Measurements from ENCODE around the gene PRKG1.

Gene PRKG1

GRCh38 chr10:52019656-52020055, 945.4 kb downstream of the PRKG1 start:
- no peak for TF ChIP-seq REST (IDR thresholded peaks at IDR 0.05; ENCODE audit: low read depth)
- no peak for TF ChIP-seq MAX (IDR thresholded peaks at IDR 0.05)
- TF ChIP-seq FOXM1 (IDR thresholded peaks at IDR 0.05; ENCODE audit: borderline replicate concordance, low read depth) = no peak
- no peak for TF ChIP-seq TAF1 (IDR thresholded peaks at IDR 0.05; ENCODE audit: low read depth)
- TF ChIP-seq USF1 (IDR thresholded peaks at IDR 0.05) = no peak
- TF ChIP-seq CEBPB (IDR thresholded peaks at IDR 0.05) = no peak
- no peak for TF ChIP-seq EGR1 (IDR thresholded peaks at IDR 0.05)
- no peak for TF ChIP-seq TCF12 (IDR thresholded peaks at IDR 0.05; ENCODE audit: low read depth)
- no peak for TF ChIP-seq TEAD4 (IDR thresholded peaks at IDR 0.05)
- no peak for TF ChIP-seq RAD21 (IDR thresholded peaks at IDR 0.05; ENCODE audit: low read depth)
- TF ChIP-seq EP300 (IDR thresholded peaks at IDR 0.05; ENCODE audit: borderline replicate concordance) = no peak
- TF ChIP-seq NFIC (IDR thresholded peaks at IDR 0.05) = no peak
- no peak for TF ChIP-seq CREB1 (IDR thresholded peaks at IDR 0.05; ENCODE audit: low read depth)
- no peak for TF ChIP-seq YY1 (IDR thresholded peaks at IDR 0.05; ENCODE audit: low read depth)
- TF ChIP-seq ZBTB7A (IDR thresholded peaks at IDR 0.05; ENCODE audit: low read depth) = no peak

GRCh38 chr10:52020173-52020572, 945.9 kb downstream of the PRKG1 start:
- TF ChIP-seq CEBPB (IDR thresholded peaks at IDR 0.05) (no peak), YY1 (IDR thresholded peaks at IDR 0.05; ENCODE audit: low read depth) (no peak), FOXM1 (IDR thresholded peaks at IDR 0.05; ENCODE audit: borderline replicate concordance, low read depth) (no peak), NFIC (IDR thresholded peaks at IDR 0.05) (no peak), REST (IDR thresholded peaks at IDR 0.05; ENCODE audit: low read depth) (no peak)

GRCh38 chr10:52020702-52021101, 946.4 kb downstream of the PRKG1 start:
- TF ChIP-seq USF1 (IDR thresholded peaks at IDR 0.05) = no peak
- TF ChIP-seq YY1 (IDR thresholded peaks at IDR 0.05; ENCODE audit: low read depth) = no peak
- no peak for TF ChIP-seq CEBPB (IDR thresholded peaks at IDR 0.05)
- no peak for TF ChIP-seq ZBTB7A (IDR thresholded peaks at IDR 0.05; ENCODE audit: low read depth)
- TF ChIP-seq REST (IDR thresholded peaks at IDR 0.05; ENCODE audit: low read depth) = no peak
- no peak for TF ChIP-seq EP300 (IDR thresholded peaks at IDR 0.05; ENCODE audit: borderline replicate concordance)
- TF ChIP-seq TCF12 (IDR thresholded peaks at IDR 0.05; ENCODE audit: low read depth) = no peak
- no peak for TF ChIP-seq RAD21 (IDR thresholded peaks at IDR 0.05; ENCODE audit: low read depth)
- TF ChIP-seq TEAD4 (IDR thresholded peaks at IDR 0.05) = no peak
- TF ChIP-seq TAF1 (IDR thresholded peaks at IDR 0.05; ENCODE audit: low read depth) = no peak
- no peak for TF ChIP-seq EGR1 (IDR thresholded peaks at IDR 0.05)
- TF ChIP-seq FOXM1 (IDR thresholded peaks at IDR 0.05; ENCODE audit: borderline replicate concordance, low read depth) = no peak
- no peak for TF ChIP-seq CREB1 (IDR thresholded peaks at IDR 0.05; ENCODE audit: low read depth)

- TF ChIP-seq EGR1 (IDR thresholded peaks at IDR 0.05) = no peak
- TF ChIP-seq FOXM1 (IDR thresholded peaks at IDR 0.05; ENCODE audit: borderline replicate concordance, low read depth) = no peak
- TF ChIP-seq NFIC (IDR thresholded peaks at IDR 0.05) = no peak
- no peak for TF ChIP-seq REST (IDR thresholded peaks at IDR 0.05; ENCODE audit: low read depth)
- TF ChIP-seq MAX (IDR thresholded peaks at IDR 0.05) = no peak
- TF ChIP-seq CREB1 (IDR thresholded peaks at IDR 0.05; ENCODE audit: low read depth) = no peak
- TF ChIP-seq TCF12 (IDR thresholded peaks at IDR 0.05; ENCODE audit: low read depth) = no peak
- no peak for TF ChIP-seq USF1 (IDR thresholded peaks at IDR 0.05)
- no peak for TF ChIP-seq TEAD4 (IDR thresholded peaks at IDR 0.05)
- TF ChIP-seq TAF1 (IDR thresholded peaks at IDR 0.05; ENCODE audit: low read depth) = no peak
- no peak for TF ChIP-seq CEBPB (IDR thresholded peaks at IDR 0.05)
- TF ChIP-seq RAD21 (IDR thresholded peaks at IDR 0.05; ENCODE audit: low read depth) = no peak
- no peak for TF ChIP-seq ZBTB7A (IDR thresholded peaks at IDR 0.05; ENCODE audit: low read depth)
- TF ChIP-seq EP300 (IDR thresholded peaks at IDR 0.05; ENCODE audit: borderline replicate concordance) = no peak
- no peak for TF ChIP-seq YY1 (IDR thresholded peaks at IDR 0.05; ENCODE audit: low read depth)
These were observed 952.9 kb downstream of the PRKG1 start for GRCh38 chr10:52027055-52027705.

Measured in Ishikawa (cell line).